ENCODE data around the gene CALML6.

Gene CALML6

GRCh38 chr1:1921901-1922701 lies 7.0 kb downstream of the CALML6 start:
- TF ChIP-seq POLR2A (IDR thresholded peaks at IDR 0.05; ENCODE audit: low read depth, low read length): no peak
- no peak for DNase-seq (ENCODE audit: insufficient read length, low spot score)
- FAIRE-seq: no peak

- DNase-seq (ENCODE audit: insufficient read length, low spot score) (no peak), FAIRE-seq (no peak)
- TF ChIP-seq POLR2A (IDR thresholded peaks at IDR 0.05; ENCODE audit: low read depth, low read length): no peak
Measured at GRCh38 chr1:1922702-1922955, 7.6 kb downstream of the CALML6 start.

- FAIRE-seq (no peak), DNase-seq (ENCODE audit: insufficient read length, low spot score) (peak; percentile 36)
- TF ChIP-seq POLR2A (IDR thresholded peaks at IDR 0.05; ENCODE audit: low read depth, low read length): no peak
Measured at GRCh38 chr1:1922956-1923833, 8.1 kb downstream of the CALML6 start.

GRCh38 chr1:1924386-1924785 lies 9.3 kb downstream of the CALML6 start:
- DNase-seq (ENCODE audit: insufficient read length, low spot score) (no peak), FAIRE-seq (no peak)
- no peak for TF ChIP-seq POLR2A (IDR thresholded peaks at IDR 0.05; ENCODE audit: low read depth, low read length)

- no peak for TF ChIP-seq POLR2A (IDR thresholded peaks at IDR 0.05; ENCODE audit: low read depth, low read length)
- DNase-seq (ENCODE audit: insufficient read length, low spot score) (no peak), FAIRE-seq (no peak)
Measured at GRCh38 chr1:1924849-1925248, 9.8 kb downstream of the CALML6 start.

GRCh38 chr1:1925437-1926345 lies 10.6 kb downstream of the CALML6 start:
- TF ChIP-seq POLR2A (IDR thresholded peaks at IDR 0.05; ENCODE audit: low read depth, low read length): no peak
- FAIRE-seq (no peak), DNase-seq (ENCODE audit: insufficient read length, low spot score) (no peak)

GRCh38 chr1:1926346-1926811 lies 11.3 kb downstream of the CALML6 start:
- FAIRE-seq (no peak), DNase-seq (ENCODE audit: insufficient read length, low spot score) (no peak)
- no peak for TF ChIP-seq POLR2A (IDR thresholded peaks at IDR 0.05; ENCODE audit: low read depth, low read length)

GRCh38 chr1:1926886-1927660 lies 12.0 kb downstream of the CALML6 start:
- FAIRE-seq (no peak), DNase-seq (ENCODE audit: insufficient read length, low spot score) (no peak)
- TF ChIP-seq POLR2A (IDR thresholded peaks at IDR 0.05; ENCODE audit: low read depth, low read length): no peak

GRCh38 chr1:1927751-1928150 lies 12.7 kb downstream of the CALML6 start:
- DNase-seq (ENCODE audit: insufficient read length, low spot score) (no peak), FAIRE-seq (no peak)
- TF ChIP-seq POLR2A (IDR thresholded peaks at IDR 0.05; ENCODE audit: low read depth, low read length): no peak

- DNase-seq (ENCODE audit: insufficient read length, low spot score) (no peak), FAIRE-seq (no peak)
- no peak for TF ChIP-seq POLR2A (IDR thresholded peaks at IDR 0.05; ENCODE audit: low read depth, low read length)
Measured at GRCh38 chr1:1928231-1929101, 13.4 kb downstream of the CALML6 start.

GRCh38 chr1:1929102-1929638 lies 14.1 kb downstream of the CALML6 start:
- no peak for TF ChIP-seq POLR2A (IDR thresholded peaks at IDR 0.05; ENCODE audit: low read depth, low read length)
- no peak for FAIRE-seq
- no peak for DNase-seq (ENCODE audit: insufficient read length, low spot score)

Measured in H54 (cell line).